Dendritic cell treated with granulocyte-macrophage colony-stimulating factor and Interleukin-4, amounts not matched to agents 40 ng/mL and 50 ng/mL, for 4 days (primary cell): Measurements from ENCODE around the gene CNTNAP5.

Source experiments
- H3K27ac Mint-ChIP-seq: one replicate; pipeline ENCODE4 v1.8.0; 2022; ENCODE audit warnings: mild to moderate bottlenecking, mixed read lengths
- H3K27me3 Mint-ChIP-seq: one replicate; pipeline ENCODE4 v1.8.0; 2022; ENCODE audit warnings: mild to moderate bottlenecking, mixed read lengths
- H3K36me3 Mint-ChIP-seq: one replicate; pipeline ENCODE4 v1.8.0; 2022; ENCODE audit warnings: low read depth, mixed read lengths
- H3K4me1 Mint-ChIP-seq: one replicate; pipeline ENCODE4 v1.8.0; 2022; ENCODE audit warnings: low read depth, mixed read lengths
- H3K4me3 Mint-ChIP-seq: one replicate; pipeline ENCODE4 v1.8.0; 2022; ENCODE audit warnings: mild to moderate bottlenecking, moderate library complexity, mixed read lengths
- H3K9me3 Mint-ChIP-seq: one replicate; pipeline ENCODE4 v1.8.0; 2022; ENCODE audit warnings: mixed read lengths
- intact Hi-C: fragments of 100-400 bp; cut with micrococcal nuclease; formaldehyde crosslinking; loops from one replicate; pipeline ENCODE4 v1.15.0; 2022

Gene CNTNAP5

GRCh38 chr2:124149571-124149970 is 124.5 kb downstream of the CNTNAP5 start:
- Mint-ChIP-seq H3K36me3 (no peaks in the 10 kb centered on the region), H3K4me3 (no peak overlapping the region), H3K27me3 (no peaks in the 10 kb centered on the region), H3K4me1 (no peaks in the 10 kb centered on the region), H3K27ac (no peak overlapping the region), H3K9me3 (peaks cover 33% of the 10 kb centered on the region)
- intact Hi-C loops, result no loop called here

DNA sequence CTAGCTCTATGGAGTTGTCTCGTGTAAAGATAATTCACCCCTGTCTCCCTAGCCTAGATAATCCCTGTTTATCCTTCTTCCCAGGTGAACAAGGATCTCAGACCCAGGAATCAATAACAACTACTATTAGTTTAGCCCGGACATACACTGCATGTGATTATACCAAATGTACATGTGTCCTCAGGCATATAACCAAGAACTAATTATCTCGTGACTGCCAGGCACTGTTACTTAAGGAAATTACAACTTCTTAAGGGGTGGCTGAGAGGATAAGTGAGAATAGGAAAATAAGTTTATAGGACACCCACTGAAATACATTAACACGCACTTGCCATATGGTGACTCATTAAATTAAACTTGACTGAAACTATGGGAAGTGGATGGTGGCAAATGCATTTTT is 126.6 kb downstream of the CNTNAP5 start:
- H3K4me1 Mint-ChIP-seq, result no peaks in the 10 kb centered on the region
- intact Hi-C loops, result no loop called here
- H3K27ac Mint-ChIP-seq, result no peak overlapping the region
- H3K9me3 Mint-ChIP-seq, result peaks cover 50% of the 10 kb centered on the region
- no peak overlapping the region for H3K4me3 Mint-ChIP-seq
- no peaks in the 10 kb centered on the region for H3K27me3 Mint-ChIP-seq
- no peaks in the 10 kb centered on the region for H3K36me3 Mint-ChIP-seq

DNA sequence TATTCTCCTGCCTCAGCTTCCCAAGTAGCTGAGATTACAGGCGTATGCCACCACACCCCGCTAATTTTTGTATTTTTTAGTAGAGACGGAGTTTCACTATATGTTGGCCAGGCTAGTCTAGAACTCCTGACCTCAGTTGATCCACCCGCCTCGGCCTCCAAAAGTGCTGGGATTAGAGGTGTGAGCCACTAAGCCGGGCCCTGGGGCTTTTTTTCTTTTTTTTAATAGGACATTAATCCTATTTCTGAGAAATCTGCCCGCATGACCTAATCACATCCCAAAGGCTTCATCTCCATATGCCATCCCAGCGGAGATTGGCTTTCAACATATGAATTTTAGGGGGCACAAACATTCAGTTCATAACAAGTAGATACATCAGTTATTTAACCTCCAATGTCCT is 128.6 kb downstream of the CNTNAP5 start:
- H3K27ac Mint-ChIP-seq, result no peak overlapping the region
- no peaks in the 10 kb centered on the region for H3K4me1 Mint-ChIP-seq
- H3K9me3 Mint-ChIP-seq, result peaks cover 59% of the 10 kb centered on the region
- no peaks in the 10 kb centered on the region for H3K36me3 Mint-ChIP-seq
- no peaks in the 10 kb centered on the region for H3K27me3 Mint-ChIP-seq
- H3K4me3 Mint-ChIP-seq, result no peak overlapping the region
- intact Hi-C loops, result no loop called here

DNA sequence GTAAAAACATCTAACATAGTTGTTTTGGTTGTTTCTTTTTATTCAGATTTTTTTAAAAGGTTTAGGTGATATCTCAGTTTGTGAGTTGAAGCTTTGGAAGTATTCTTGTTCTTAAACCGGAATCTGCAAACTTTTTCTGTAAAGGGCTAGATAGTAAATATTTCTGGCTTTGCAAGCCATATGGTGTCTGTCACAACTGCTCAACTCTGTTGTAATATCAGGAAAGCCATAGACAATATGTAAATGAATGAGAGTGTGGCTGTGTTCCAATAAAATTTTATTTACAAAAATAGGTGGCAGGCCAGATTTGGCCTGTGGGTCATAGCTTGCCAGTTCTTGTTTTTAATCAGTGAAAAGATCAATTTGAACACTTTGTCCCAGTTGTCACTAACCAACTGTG is 134.1 kb downstream of the CNTNAP5 start:
- intact Hi-C loops, result no loop called here
- no peaks in the 10 kb centered on the region for H3K27me3 Mint-ChIP-seq
- H3K4me1 Mint-ChIP-seq, result no peaks in the 10 kb centered on the region
- H3K27ac Mint-ChIP-seq, result no peak overlapping the region
- no peaks in the 10 kb centered on the region for H3K36me3 Mint-ChIP-seq
- peaks cover 29% of the 10 kb centered on the region for H3K9me3 Mint-ChIP-seq
- H3K4me3 Mint-ChIP-seq, result no peak overlapping the region

GRCh38 chr2:124161542-124161941 is 136.5 kb downstream of the CNTNAP5 start:
- H3K27me3 Mint-ChIP-seq, result no peaks in the 10 kb centered on the region
- no peak overlapping the region for H3K4me3 Mint-ChIP-seq
- intact Hi-C loops, result no loop called here
- H3K9me3 Mint-ChIP-seq, result peaks cover 10% of the 10 kb centered on the region
- H3K27ac Mint-ChIP-seq, result no peak overlapping the region
- H3K36me3 Mint-ChIP-seq, result no peaks in the 10 kb centered on the region
- H3K4me1 Mint-ChIP-seq, result no peaks in the 10 kb centered on the region

DNA sequence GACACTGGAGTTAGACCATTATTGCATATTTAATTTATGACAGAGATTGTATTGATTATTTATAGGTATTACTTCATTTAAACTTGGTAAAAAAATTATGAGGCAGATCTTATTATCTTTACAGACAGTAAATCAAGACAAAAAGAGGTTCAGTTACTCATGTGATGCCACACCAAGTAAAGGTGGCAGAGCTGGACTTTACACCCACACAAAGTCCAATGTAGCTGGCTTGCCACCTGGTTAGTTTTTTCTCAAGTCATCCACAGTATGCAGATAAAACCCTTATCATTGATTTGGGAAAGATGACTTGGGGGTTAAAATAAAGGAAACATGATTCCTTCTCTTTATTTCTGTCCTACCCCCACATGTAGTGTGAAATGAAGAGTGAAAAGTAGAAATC is 137.2 kb downstream of the CNTNAP5 start:
- Mint-ChIP-seq H3K27ac (no peak overlapping the region), H3K4me1 (no peaks in the 10 kb centered on the region), H3K27me3 (no peaks in the 10 kb centered on the region), H3K4me3 (no peak overlapping the region), H3K36me3 (no peaks in the 10 kb centered on the region), H3K9me3 (peaks cover 16% of the 10 kb centered on the region)
- intact Hi-C loops, result no loop called here

DNA sequence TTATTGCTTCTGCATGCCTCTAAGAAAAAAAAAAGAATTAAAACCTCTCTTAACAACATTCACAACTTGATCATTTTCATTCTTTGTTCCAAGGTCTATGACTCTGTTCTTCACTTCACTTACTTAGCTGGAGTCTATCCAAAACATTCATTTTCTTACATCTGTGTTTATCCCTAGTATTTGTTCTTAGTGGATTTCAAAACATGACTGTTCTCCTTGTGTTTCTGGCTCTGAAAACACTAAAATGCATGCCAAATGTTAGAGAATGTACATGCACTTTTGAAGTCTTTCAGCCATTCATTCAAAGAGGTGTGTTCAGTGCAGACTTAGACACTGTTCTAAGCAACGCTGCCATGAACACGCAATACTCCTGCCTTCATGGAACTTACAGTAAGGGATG is 138.8 kb downstream of the CNTNAP5 start:
- Mint-ChIP-seq H3K36me3 (no peaks in the 10 kb centered on the region), H3K9me3 (peaks cover 19% of the 10 kb centered on the region), H3K4me1 (no peaks in the 10 kb centered on the region), H3K27ac (no peak overlapping the region), H3K27me3 (no peaks in the 10 kb centered on the region), H3K4me3 (no peak overlapping the region)
- intact Hi-C loops, result no loop called here

- Mint-ChIP-seq H3K9me3 (peaks cover 37% of the 10 kb centered on the region), H3K4me3 (no peak overlapping the region), H3K27ac (no peak overlapping the region), H3K4me1 (no peaks in the 10 kb centered on the region), H3K36me3 (no peaks in the 10 kb centered on the region), H3K27me3 (no peaks in the 10 kb centered on the region)
- intact Hi-C loops, result no loop called here
Observed at GRCh38 chr2:124165698-124166097, 140.6 kb downstream of the CNTNAP5 start.

DNA sequence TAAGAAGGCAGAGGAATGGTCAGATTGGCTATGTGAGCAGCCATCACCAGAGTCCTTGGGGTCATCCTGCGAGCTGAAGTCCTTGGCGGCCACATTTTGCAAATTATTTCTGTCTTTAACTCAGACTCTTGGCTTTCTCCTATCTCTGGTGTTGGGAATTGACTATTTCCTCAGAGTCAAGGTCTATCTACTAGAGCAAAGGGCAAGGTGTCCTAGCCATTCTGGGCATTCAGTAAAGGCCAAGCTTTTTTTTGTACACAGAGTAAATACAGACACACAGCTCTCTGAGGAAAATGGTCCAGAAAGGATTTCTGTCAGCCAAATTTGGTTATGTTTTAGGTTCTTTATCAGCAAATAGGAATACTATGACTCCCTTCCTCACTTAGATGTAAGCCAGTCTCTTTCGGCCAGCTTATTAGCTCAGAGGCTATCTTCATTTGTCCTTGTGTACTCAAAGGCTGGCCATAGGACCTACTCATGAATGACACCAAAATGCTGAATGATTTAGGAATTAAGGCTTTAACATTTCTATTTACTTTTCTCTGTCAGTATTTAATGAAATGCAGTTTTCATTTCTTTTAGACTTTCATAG is 146.5 kb downstream of the CNTNAP5 start:
- no peaks in the 10 kb centered on the region for H3K4me1 Mint-ChIP-seq
- H3K4me3 Mint-ChIP-seq, result no peak overlapping the region
- H3K36me3 Mint-ChIP-seq, result no peaks in the 10 kb centered on the region
- intact Hi-C loops, result no loop called here
- peaks cover 70% of the 10 kb centered on the region for H3K9me3 Mint-ChIP-seq
- H3K27me3 Mint-ChIP-seq, result no peaks in the 10 kb centered on the region
- H3K27ac Mint-ChIP-seq, result no peak overlapping the region

GRCh38 chr2:124178719-124179118 is 153.6 kb downstream of the CNTNAP5 start:
- Mint-ChIP-seq H3K4me1 (no peaks in the 10 kb centered on the region), H3K4me3 (no peak overlapping the region), H3K27ac (no peak overlapping the region), H3K9me3 (peaks cover 22% of the 10 kb centered on the region), H3K36me3 (no peaks in the 10 kb centered on the region), H3K27me3 (no peaks in the 10 kb centered on the region)
- intact Hi-C loops, result no loop called here

GRCh38 chr2:124180635-124181034 is 155.5 kb downstream of the CNTNAP5 start:
- intact Hi-C loops, result no loop called here
- Mint-ChIP-seq H3K27ac (no peak overlapping the region), H3K27me3 (no peaks in the 10 kb centered on the region), H3K9me3 (peaks cover 13% of the 10 kb centered on the region), H3K36me3 (no peaks in the 10 kb centered on the region), H3K4me1 (no peaks in the 10 kb centered on the region), H3K4me3 (no peak overlapping the region)

GRCh38 chr2:124186801-124187200 is 161.7 kb downstream of the CNTNAP5 start:
- H3K4me1 Mint-ChIP-seq, result no peaks in the 10 kb centered on the region
- no peaks in the 10 kb centered on the region for H3K36me3 Mint-ChIP-seq
- no peak overlapping the region for H3K27ac Mint-ChIP-seq
- intact Hi-C loops, result no loop called here
- H3K4me3 Mint-ChIP-seq, result no peak overlapping the region
- H3K27me3 Mint-ChIP-seq, result no peaks in the 10 kb centered on the region
- H3K9me3 Mint-ChIP-seq, result peaks cover 17% of the 10 kb centered on the region

- intact Hi-C loops, result no loop called here
- H3K27me3 Mint-ChIP-seq, result no peaks in the 10 kb centered on the region
- H3K36me3 Mint-ChIP-seq, result no peaks in the 10 kb centered on the region
- no peak overlapping the region for H3K27ac Mint-ChIP-seq
- H3K4me1 Mint-ChIP-seq, result no peaks in the 10 kb centered on the region
- no peak overlapping the region for H3K4me3 Mint-ChIP-seq
- peaks cover 29% of the 10 kb centered on the region for H3K9me3 Mint-ChIP-seq
Observed at GRCh38 chr2:124187948-124188347, 162.9 kb downstream of the CNTNAP5 start.

DNA sequence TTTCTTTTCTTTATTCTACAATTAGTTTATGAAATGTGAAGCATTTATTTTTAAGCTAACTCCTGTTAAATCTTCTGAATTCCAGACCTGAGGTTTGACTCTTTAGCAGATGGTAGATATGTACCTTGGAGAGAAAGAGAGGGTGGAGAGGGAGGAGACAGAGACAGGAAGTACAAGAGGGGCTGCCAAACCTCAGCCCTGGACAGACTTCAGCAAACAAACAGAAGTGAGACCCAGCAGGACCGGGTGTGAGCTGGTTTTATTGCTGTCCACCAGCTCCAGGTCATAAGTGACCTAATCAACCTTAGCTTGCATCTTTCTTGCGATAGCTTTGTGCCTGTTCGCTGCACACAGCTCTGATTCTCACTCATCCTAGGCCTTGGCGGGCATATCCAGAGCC is 168.6 kb downstream of the CNTNAP5 start:
- Mint-ChIP-seq H3K4me3 (no peak overlapping the region), H3K9me3 (peaks cover 13% of the 10 kb centered on the region), H3K36me3 (no peaks in the 10 kb centered on the region), H3K27me3 (no peaks in the 10 kb centered on the region), H3K27ac (no peak overlapping the region), H3K4me1 (no peaks in the 10 kb centered on the region)
- intact Hi-C loops, result no loop called here

DNA sequence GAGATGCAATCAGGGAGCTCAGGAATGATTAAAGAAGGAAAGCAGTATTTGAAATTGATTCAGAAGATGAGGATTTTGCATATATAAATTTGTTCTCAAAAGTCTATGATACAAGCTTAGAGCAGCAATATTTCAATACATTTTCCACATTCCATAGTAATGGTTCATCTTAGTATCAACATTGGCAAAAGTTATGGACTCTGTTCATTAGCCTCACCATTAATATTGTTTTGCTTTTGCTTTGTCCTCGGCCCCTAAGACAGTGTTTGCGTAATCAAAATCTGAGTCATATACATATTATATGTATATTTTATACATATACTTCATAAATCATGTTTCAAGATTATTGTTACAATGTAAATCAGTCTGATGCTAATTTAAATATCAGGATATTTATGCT is 176.6 kb downstream of the CNTNAP5 start:
- Mint-ChIP-seq H3K27me3 (no peaks in the 10 kb centered on the region), H3K36me3 (no peaks in the 10 kb centered on the region), H3K4me1 (no peaks in the 10 kb centered on the region), H3K9me3 (peaks cover 51% of the 10 kb centered on the region), H3K27ac (no peak overlapping the region), H3K4me3 (no peak overlapping the region)
- intact Hi-C loops, result no loop called here
